CD4-positive, alpha-beta T cell treated with Interleukin-4 for 4 hours (primary cell): Measurements from ENCODE around the gene EXOC2.

Experiments
- DNase-seq: peaks from one replicate; pipeline ENCODE4 v3.0.0-alpha.2; 2020

Gene EXOC2

DNA sequence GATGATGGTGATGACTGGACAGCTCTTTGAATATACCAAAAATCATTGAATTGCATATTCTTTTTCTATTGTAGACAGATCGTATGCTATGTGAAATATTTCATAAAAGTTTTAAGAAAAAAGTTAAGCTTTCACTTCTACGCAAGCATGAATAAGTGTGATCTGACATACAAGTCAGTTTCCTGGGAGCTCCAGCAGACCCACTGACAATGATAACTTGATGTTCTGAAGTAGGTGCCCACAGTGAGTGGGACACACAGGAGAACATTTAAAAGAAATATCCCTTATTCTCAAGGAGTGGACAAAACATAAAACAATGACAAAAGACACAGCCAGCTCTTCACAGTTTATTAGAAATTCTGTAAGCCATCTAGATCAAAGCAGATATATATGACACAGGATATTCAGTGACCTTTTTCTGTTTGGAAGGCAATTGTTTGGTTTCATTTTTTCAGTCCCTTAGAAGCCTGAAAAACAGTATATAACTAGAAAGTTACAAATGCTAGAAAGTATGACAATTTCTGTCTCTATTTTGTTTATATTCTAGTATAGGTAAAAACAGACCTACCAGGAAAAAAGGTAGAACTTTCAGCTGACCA lies 200.0 kb downstream of the EXOC2 start:
- no peak for DNase-seq

DNA sequence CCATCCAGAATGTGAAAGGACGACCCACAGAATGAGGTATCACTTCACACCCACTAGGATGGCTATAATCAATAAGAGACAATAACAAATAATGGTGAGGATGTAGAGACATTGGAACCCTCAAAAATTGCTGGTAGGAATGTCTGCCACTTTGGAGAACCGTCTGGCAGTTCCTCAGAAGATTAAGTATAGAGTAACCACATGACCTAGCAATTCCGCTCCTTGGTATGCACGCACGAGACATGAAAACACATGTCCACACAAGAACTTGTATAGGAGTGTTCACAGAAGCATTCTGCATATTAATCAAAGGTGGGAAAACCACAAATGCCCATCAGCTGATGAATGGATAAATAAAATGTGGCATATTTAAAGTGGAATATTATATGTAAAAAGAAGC lies 200.8 kb downstream of the EXOC2 start:
- DNase-seq = no peak

- DNase-seq = peak; percentile 48
Observed at GRCh38 chr6:491233-491632, 201.7 kb downstream of the EXOC2 start.

DNA sequence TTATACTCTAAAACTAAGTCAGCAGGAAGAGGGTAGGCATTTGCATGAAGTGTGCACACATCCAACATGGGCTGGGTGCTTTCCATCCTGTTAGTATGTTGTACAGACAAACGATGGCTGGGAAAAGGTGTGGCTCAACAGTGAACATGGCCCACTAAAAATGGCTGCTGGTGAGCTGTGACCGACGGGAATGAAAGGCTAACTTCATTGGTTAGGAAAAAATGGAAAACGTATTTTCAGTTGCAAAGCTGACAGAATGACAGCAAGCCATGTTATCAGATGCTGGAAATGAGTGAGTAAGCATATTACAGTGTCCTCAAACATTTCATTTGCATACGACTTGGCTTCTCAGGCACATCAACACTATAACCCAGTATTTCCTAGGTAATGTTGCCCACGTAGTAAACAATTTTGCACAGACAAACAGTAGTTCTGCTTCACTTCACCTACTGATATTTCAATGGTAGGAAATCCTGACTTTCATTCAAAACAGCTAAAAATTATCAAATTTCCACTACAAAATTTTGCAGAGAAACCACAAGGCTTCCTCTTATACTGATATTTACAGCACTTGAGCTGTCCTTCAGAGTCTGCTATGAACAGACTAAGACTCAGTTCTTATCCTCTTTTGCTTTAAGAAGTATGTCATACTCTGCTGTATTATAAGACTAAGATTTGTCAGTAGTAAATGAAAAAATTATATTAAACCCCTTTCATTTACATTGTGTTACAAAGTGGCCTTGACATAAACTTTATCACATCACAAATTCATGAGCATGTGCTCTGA lies 202.5 kb downstream of the EXOC2 start:
- peak; percentile 62 for DNase-seq

DNA sequence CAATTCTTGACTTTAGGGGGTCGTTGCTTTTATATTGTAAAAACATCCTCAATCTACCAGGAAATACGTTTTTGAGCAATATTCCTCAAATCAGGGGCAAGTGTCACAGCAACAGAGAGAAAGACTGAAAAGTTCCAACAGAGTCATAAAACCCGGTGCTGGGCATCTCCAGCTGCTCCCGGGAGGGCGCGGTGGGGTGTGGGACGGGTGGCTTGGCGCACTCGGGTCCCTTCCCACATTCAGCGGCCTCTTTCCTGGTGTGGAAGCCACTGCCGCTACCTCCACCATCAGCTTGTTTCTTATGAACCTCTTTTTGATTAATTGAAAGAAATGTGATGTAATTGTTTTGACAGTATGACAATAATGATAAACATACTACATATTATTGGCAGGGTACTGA lies 203.2 kb downstream of the EXOC2 start:
- no peak for DNase-seq

GRCh38 chr6:489001-489400 lies 203.9 kb downstream of the EXOC2 start:
- DNase-seq = no peak

DNA sequence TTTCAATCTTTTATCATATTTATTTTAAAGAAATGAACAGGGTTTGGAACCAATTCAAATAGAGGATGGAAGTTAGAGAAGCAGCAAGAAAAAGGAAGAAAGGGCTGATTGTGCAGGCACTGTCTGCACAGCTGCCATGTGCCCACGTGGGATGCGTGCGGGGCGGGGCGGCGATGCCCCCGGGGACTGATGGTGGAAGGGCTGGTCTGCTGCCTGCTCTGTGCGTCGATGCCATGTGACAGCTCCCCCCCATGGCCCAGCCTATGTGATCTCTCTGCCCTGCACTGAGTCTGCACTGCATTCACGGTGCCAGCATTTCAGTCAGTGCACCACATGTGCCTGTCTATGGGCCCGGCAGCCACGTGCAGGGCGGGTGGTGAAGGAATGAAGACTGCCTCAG lies 205.0 kb downstream of the EXOC2 start:
- DNase-seq = no peak

- DNase-seq = no peak
Observed at GRCh38 chr6:485655-486170, 207.2 kb downstream of the EXOC2 start.

GRCh38 chr6:484746-485145 lies 208.2 kb downstream of the EXOC2 start:
- DNase-seq = no peak

- no peak for DNase-seq
Observed at GRCh38 chr6:484086-484745, 208.7 kb downstream of the EXOC2 start.

DNA sequence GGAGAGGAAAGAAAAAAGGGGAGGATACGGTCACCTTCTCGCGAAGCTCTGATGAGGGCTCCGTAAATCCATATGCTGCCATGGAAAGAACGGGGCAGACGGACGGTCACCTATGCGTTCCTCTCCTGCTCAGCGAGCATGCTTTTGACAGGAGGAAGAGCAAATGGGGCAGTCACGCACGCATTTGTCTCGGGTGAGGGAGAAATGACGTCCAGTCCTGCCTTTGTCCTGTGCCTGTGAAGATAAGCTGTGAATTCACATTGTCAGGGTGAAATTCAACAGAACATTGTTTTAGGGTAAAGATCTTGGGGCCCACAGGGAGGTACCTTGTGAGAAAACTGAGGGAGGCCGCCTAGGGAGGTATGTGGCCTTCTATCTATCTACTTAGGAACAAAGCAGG lies 217.6 kb downstream of the EXOC2 start:
- no peak for DNase-seq

- peak; percentile 72 for DNase-seq
Observed at GRCh38 chr6:474453-475185, 218.3 kb downstream of the EXOC2 start.

GRCh38 chr6:473768-474452 lies 219.0 kb downstream of the EXOC2 start:
- DNase-seq = no peak

GRCh38 chr6:473356-473755 lies 219.6 kb downstream of the EXOC2 start:
- no peak for DNase-seq

- no peak for DNase-seq
Observed at GRCh38 chr6:470901-471448, 222.0 kb downstream of the EXOC2 start.

GRCh38 chr6:470051-470900 lies 222.7 kb downstream of the EXOC2 start:
- no peak for DNase-seq

DNA sequence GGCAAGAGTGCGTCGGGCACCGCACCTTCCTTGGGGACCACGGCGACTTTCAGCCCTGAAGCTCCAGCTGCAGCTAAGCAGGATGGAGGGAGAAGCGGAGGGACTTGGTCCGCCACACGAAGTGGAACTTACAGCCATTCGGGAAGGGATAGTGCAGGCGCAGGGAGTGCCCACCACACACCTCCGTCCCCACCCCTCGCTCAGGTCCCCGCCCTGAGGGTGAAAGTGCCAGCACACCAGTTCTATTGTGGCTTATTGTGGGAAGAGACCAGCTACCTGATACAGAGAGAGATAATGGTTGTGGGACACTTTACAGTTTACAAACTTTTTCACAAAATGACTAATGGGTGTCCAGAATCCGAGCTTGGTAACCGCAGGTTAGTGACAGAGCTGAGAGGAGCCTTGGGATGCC lies 225.3 kb downstream of the EXOC2 start:
- no peak for DNase-seq

DNA sequence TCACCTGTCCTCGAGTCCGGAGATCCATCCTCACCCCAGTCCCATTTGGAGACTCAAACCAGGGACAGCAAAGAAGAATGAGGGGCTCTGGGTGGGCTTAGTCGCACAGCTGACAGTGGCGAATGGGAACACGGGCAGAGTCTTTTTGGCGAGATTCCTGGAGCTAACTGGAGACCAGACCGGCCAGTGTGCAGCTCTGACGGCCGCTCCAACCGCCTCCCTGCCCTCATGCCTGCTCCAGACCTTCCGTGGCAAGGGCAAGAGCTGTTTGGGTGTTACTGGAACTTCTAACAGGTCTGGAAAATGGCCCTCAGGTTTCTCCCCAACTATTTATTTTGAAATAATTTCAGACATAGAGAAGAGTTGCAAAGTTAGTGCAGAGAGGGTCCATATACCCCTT lies 225.8 kb downstream of the EXOC2 start:
- DNase-seq = no peak

GRCh38 chr6:466564-466963 lies 226.4 kb downstream of the EXOC2 start:
- no peak for DNase-seq

GRCh38 chr6:465531-466348 lies 227.2 kb downstream of the EXOC2 start:
- no peak for DNase-seq
